CD4-positive, alpha-beta T cell (primary cell): ENCODE measurements around the gene AVP. TPM values are rescaled to one million over a fixed set of nuclear protein-coding genes. Genes with fewer than 3 reads are reported as not detected.

Source experiments
- ATAC-seq: fragments of 200-7000 bp; cut with Tn5 transposase; one replicate; pipeline ENCODE4 v1.10.0; 2022; ENCODE audit warnings: mild to moderate bottlenecking; ENCODE audit not compliant: poor library complexity
- CTCF ChIA-PET: fragments of 350-600 bp; sonication (Branson Sonifier 250); formaldehyde crosslinking; loops from one replicate; lab custom pipeline; 2021; ENCODE audit warnings: antibody characterized with exemption, inconsistent platforms; lab: Charles Lee
- POLR2A ChIA-PET: fragments of 350-600 bp; sonication (Branson Sonifier 250); formaldehyde crosslinking; loops from one replicate; lab custom pipeline; 2021; ENCODE audit warnings: antibody characterized with exemption, inconsistent platforms; lab: Charles Lee
- DNase-seq, 14 experiments: peaks; one replicate each; pipeline ENCODE4 v3.0.0-alpha.2; 2013 to 2020; ENCODE audit warnings: mixed read lengths in 2 of 14
- H3K27ac ChIP-seq, 2 donors: one replicate each; pipeline versions ENCODE4 v1.5.1 to v1.7.0; 2013; ENCODE audit warnings: low read length in 2 of 2, low read depth in 1 of 2, mild to moderate bottlenecking in 1 of 2
- H3K27me3 ChIP-seq, 2 experiments: 1 replicate in 1 of 2; 2 replicates in 1 of 2; pipeline versions ENCODE4 v1.6.1 to v1.7.0; 2013; ENCODE audit warnings: low read length in 2 of 2, control low read depth in 1 of 2, mild to moderate bottlenecking in 1 of 2, moderate library complexity in 1 of 2; ENCODE audit not compliant: insufficient read depth in 2 of 2, control insufficient read depth in 1 of 2
- H3K36me3 ChIP-seq: one replicate; pipeline ENCODE4 v1.6.1; 2013; ENCODE audit warnings: low read length, control low read depth; ENCODE audit not compliant: insufficient read depth
- H3K4me1 ChIP-seq: one replicate; pipeline ENCODE4 v1.6.1; 2013; ENCODE audit warnings: low read length, control low read depth; ENCODE audit not compliant: insufficient read depth
- H3K4me3 ChIP-seq: one replicate; pipeline ENCODE4 v1.5.1; 2013; ENCODE audit warnings: mild to moderate bottlenecking, low read length, moderate library complexity
- H3K9me3 ChIP-seq, 2 experiments: 1 replicate in 1 of 2; 2 replicates in 1 of 2; pipeline versions ENCODE4 v1.6.1 to v1.7.0; 2013; ENCODE audit warnings: low read length in 2 of 2, mild to moderate bottlenecking in 2 of 2, control low read depth in 1 of 2, moderate library complexity in 1 of 2; ENCODE audit not compliant: control insufficient read depth in 1 of 2, insufficient read depth in 1 of 2
- H3K27ac Mint-ChIP-seq: one replicate; pipeline ENCODE4 v1.8.0; 2020; ENCODE audit warnings: mixed read lengths
- H3K27me3 Mint-ChIP-seq: one replicate; pipeline ENCODE4 v1.8.0; 2021; ENCODE audit warnings: mixed read lengths
- H3K36me3 Mint-ChIP-seq: one replicate; pipeline ENCODE4 v1.8.0; 2021; ENCODE audit warnings: low read depth, mixed read lengths
- H3K4me1 Mint-ChIP-seq: one replicate; pipeline ENCODE4 v1.8.0; 2021; ENCODE audit warnings: low read depth, mixed read lengths
- H3K4me3 Mint-ChIP-seq: one replicate; pipeline ENCODE4 v1.8.0; 2020; ENCODE audit warnings: mild to moderate bottlenecking, mixed read lengths
- H3K9me3 Mint-ChIP-seq: one replicate; pipeline ENCODE4 v1.8.0; 2020; ENCODE audit warnings: mixed read lengths
- intact Hi-C, 2 experiments: fragments of 100-400 bp; cut with DNase I in 1 of 2; cut with micrococcal nuclease in 1 of 2; formaldehyde crosslinking; loops; one replicate each; pipeline versions ENCODE4 v1.15.1 to v1.9.0; 2023 to 2025; cut with DNase I, micrococcal nuclease
- polyA plus RNA-seq, 2 donors: library from polyadenylated mRNA; unstranded; fragments of 120-200 nt; gene quantifications; one replicate each; pipeline ENCODE4 v1.2.1, GENCODE V29; 2013
- total RNA-seq, 174 experiments: library from RNA in 2 of 174; stranded (reverse) in 2 of 174; gene quantifications; one replicate each; pipeline ENCODE4 v1.2.3 and lab custom pipeline; 2021 to 2026
- TF ChIP-seq, protein P1 (sequence below): fragments of 200-600 bp; IDR thresholded peaks from one replicate; pipeline ENCODE4 v1.8.0; 2022; ENCODE audit warnings: antibody characterized with exemption, mild to moderate bottlenecking

AVP gene, protein sequence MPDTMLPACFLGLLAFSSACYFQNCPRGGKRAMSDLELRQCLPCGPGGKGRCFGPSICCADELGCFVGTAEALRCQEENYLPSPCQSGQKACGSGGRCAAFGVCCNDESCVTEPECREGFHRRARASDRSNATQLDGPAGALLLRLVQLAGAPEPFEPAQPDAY
- under 1 TPM; 0.47 to 0.56 TPM for total RNA-seq
- polyA plus RNA-seq (2013, experiment 1 of 2), result not detected
- polyA plus RNA-seq (2013, experiment 2 of 2), result not detected
- 0 to 1.1 (median 0.06) reads per million in 172 experiments for total RNA-seq (lab: John Stamatoyannopoulos, UW)

DNA sequence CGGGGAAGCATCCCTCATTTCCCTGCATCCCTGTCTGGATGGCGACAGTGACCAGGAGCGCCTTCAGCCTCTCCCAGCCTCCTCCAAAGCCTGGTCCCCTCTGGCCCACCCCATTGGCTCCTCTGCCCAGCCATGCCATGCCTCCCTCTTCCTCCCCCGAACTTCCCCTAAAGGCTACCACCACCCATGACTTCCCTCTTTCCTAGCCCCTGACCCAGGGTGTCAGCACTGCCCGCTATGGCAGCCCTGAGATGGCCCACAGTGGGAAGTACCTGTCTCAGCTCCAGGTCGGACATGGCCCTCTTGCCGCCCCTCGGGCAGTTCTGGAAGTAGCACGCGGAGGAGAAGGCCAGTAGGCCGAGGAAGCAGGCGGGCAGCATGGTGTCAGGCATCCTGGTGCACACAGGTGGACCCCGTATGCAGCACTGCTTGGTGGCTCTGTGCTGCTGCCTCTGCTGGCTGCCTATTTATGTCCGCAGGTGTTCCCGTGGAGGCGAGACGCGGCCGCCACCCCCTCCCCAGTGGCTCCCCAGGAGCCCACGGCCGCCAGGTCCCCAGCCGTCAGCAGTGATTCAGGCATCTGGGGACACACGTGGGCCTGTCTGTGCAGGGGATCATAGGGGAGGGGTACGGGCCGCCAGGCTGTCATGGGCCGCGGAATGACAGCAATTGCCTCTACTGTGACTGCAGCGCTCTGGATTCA, at the start of gene AVP:
Gene AVP, minus strand, starts transcription at position 442 of the 703 bp plus-strand sequence. Its CDS starts 50 bp downstream, at position 392.
- ChIA-PET CTCF (no interaction called here), POLR2A (interaction anchor here (2.3 kb wide), 1 partner anchor 8 kb away, joined by 18 read pairs; no protein-coding TSS in a partner anchor)
- ATAC-seq, result no peak
- no peaks in the 10 kb centered on the region for H3K36me3 ChIP-seq
- peaks cover 13% of the 10 kb centered on the region for H3K4me1 ChIP-seq
- Mint-ChIP-seq H3K27me3 (peaks cover 45% of the 10 kb centered on the region), H3K27ac (no peak within 1 kb of the TSS), H3K36me3 (no peaks in the 10 kb centered on the region), H3K4me1 (peaks cover 12% of the 10 kb centered on the region), H3K4me3 (peak within 1 kb of the TSS; percentile 48), H3K9me3 (no peaks in the 10 kb centered on the region)
- no peak within 1 kb of the TSS for H3K27ac ChIP-seq
- intact Hi-C loops, result no loop called here
- peaks cover 0 to 4% of the 10 kb centered on the region in 2 experiments for H3K9me3 ChIP-seq
- H3K4me3 ChIP-seq, result no peak within 1 kb of the TSS
- TF ChIP-seq, protein P1, sequence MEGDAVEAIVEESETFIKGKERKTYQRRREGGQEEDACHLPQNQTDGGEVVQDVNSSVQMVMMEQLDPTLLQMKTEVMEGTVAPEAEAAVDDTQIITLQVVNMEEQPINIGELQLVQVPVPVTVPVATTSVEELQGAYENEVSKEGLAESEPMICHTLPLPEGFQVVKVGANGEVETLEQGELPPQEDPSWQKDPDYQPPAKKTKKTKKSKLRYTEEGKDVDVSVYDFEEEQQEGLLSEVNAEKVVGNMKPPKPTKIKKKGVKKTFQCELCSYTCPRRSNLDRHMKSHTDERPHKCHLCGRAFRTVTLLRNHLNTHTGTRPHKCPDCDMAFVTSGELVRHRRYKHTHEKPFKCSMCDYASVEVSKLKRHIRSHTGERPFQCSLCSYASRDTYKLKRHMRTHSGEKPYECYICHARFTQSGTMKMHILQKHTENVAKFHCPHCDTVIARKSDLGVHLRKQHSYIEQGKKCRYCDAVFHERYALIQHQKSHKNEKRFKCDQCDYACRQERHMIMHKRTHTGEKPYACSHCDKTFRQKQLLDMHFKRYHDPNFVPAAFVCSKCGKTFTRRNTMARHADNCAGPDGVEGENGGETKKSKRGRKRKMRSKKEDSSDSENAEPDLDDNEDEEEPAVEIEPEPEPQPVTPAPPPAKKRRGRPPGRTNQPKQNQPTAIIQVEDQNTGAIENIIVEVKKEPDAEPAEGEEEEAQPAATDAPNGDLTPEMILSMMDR, result no peak
- DNase-seq, result no peak
- peaks cover 26 to 32% of the 10 kb centered on the region in 2 experiments for H3K27me3 ChIP-seq

DNA sequence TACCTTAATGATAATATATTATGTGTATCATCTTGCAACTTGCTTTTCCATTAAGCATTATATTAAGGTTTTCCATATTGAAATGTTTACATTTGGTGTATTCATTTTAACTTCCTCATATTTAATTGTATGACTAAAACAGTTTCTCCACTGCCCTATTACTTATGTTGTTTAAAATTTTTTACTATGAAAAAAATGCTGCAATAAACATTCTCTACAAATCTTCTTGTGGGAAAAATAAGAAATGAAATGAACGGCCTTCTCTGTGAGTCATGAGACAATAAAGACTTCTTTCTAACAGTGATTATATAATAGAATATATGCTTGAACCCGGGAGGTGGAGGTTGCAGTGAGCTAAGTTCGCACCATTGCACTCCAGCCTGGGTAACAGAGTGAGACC, 49.6 kb upstream of the AVP start:
- no peaks in the 10 kb centered on the region for H3K9me3 ChIP-seq
- Mint-ChIP-seq H3K9me3 (no peaks in the 10 kb centered on the region), H3K4me1 (peaks cover 27% of the 10 kb centered on the region), H3K36me3 (peaks cover 10% of the 10 kb centered on the region), H3K27me3 (no peaks in the 10 kb centered on the region), H3K4me3 (no peak overlapping the region), H3K27ac (no peak overlapping the region)
- DNase-seq (no peak), ATAC-seq (no peak)
- peaks cover 8% of the 10 kb centered on the region for H3K36me3 ChIP-seq
- H3K4me3 ChIP-seq, result no peak overlapping the region
- TF ChIP-seq, protein P1, result no peak
- H3K27ac ChIP-seq, result no peak overlapping the region
- no peaks in the 10 kb centered on the region for H3K4me1 ChIP-seq
- POLR2A ChIA-PET, result no interaction called here
- CTCF ChIA-PET, result no interaction called here
- intact Hi-C loops, result no loop called here
- H3K27me3 ChIP-seq, result no peaks in the 10 kb centered on the region

DNA sequence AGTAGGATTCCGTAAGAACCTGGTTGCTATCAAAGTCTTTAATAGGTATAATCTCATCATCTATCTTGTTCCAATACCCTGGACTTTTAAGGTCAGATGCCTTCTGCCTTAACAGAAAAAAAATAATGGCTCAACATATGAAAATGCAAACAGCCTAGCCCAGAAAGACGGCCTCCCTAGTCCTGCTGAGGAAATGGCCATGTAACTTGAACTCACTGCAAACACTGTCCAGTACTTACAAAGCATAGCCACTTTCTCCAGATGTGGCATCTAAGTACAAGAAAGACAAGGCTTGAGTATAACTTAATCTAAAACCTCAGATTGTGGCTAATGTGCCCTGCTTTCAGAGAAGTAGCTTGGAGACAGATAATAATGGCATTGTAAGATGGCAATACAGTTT, 48.6 kb upstream of the AVP start:
- Mint-ChIP-seq H3K4me1 (peaks cover 18% of the 10 kb centered on the region), H3K27ac (no peak overlapping the region), H3K27me3 (no peaks in the 10 kb centered on the region), H3K4me3 (no peak overlapping the region), H3K36me3 (peaks cover 10% of the 10 kb centered on the region), H3K9me3 (no peaks in the 10 kb centered on the region)
- CTCF ChIA-PET, result no interaction called here
- Histone ChIP-seq H3K4me3 (no peak overlapping the region), H3K27ac (no peak overlapping the region), H3K4me1 (no peaks in the 10 kb centered on the region), H3K9me3 (no peaks in the 10 kb centered on the region), H3K36me3 (peaks cover 3% of the 10 kb centered on the region), H3K27me3 (no peaks in the 10 kb centered on the region)
- POLR2A ChIA-PET, result no interaction called here
- intact Hi-C loops, result no loop called here
- ATAC-seq (no peak), DNase-seq (no peak)
- TF ChIP-seq, protein P1, result no peak
